ENCODE data around the gene EIF3D. TPM values are rescaled to one million over a fixed set of nuclear protein-coding genes. Genes with fewer than 3 reads are reported as not detected.

EIF3D gene
- total and polyA plus RNA-seq, 2 of the 13 experiments (the other 11 are each of a cell fraction or from before 2014, with no cell fraction given) = 118 to 274 TPM

DNA sequence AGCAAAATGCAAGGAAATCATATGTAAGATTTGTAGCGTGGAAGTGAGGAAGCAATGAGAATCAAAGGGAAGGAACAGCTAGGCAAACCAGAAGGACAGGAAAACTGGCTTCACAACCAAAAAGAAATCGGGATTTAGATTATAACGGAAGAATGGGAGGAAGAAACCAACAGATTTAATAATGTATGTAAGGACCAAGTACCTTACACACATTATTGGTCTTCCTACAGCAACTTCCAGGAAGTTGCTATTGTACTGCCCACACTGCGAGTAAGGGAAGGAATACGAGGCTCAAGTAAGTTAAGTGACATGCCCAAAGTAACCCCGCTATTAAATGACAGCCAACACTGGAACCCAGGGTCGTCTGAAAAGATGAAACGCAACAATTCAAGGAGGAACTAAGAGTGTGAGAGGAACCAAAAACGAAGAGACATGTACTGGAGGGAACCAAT, 48.0 kb downstream of the EIF3D start:
- H3K4me3 ChIP-seq (replicated peaks in 1 of 3; ENCODE audit: insufficient read depth in 1 of 3, low read depth in 2 of 3, low read length in 3 of 3) = peak overlapping the region; percentile 69 to 88 (median 88)
- peak overlapping the region; percentile 82 for H2AFZ ChIP-seq (ENCODE audit: low read length)
- ATAC-seq (peak; percentile 13; the same call in 2 of the 3 replicates), DNase-seq (ENCODE audit: low spot score) (no peak), FAIRE-seq (peak; percentile 23)
- H3K27ac ChIP-seq (ENCODE audit: extremely low read length, insufficient read depth, low read length) = peak overlapping the region; percentile 96
- no TSS peak for BruUV-seq (replicated peaks)
- no peaks in the 10 kb centered on the region for H3K9me3 ChIP-seq (ENCODE audit: low read length)
- CTCF ChIA-PET (ENCODE audit: low intra/inter-chr PET ratio, low total read pairs) = no interaction called here
- peak overlapping the region; percentile 96 for H3K4me2 ChIP-seq (ENCODE audit: low read depth, low read length)
- peaks cover 14% of the 10 kb centered on the region for H3K79me2 ChIP-seq (ENCODE audit: insufficient read depth, low read length)
- WGBS (ENCODE audit: low lambda C conversion rate) = 1% methylated on average over 9 of the region's 9 CpGs
- peaks cover 24% of the 10 kb centered on the region for H3K4me1 ChIP-seq (ENCODE audit: insufficient read depth, low read length)
- intact Hi-C loops (cut with micrococcal nuclease; ENCODE audit: unreplicated experiment) = no loop called here
- H3K9ac ChIP-seq (ENCODE audit: insufficient read depth, low read depth, low read length) = peak overlapping the region; percentile 89
- POLR2A ChIA-PET = interaction anchor here (0.9 to 2.4 kb wide), 11 partner anchors 8 to 229 kb away, joined by 3 to 18 read pairs (median 6); partner anchors contain the start of gene MYH9
- no peaks in the 10 kb centered on the region for H4K20me1 ChIP-seq (ENCODE audit: insufficient read depth, low read length)
- peaks cover 12 to 17% of the 10 kb centered on the region in 2 experiments for H3K36me3 ChIP-seq (replicated peaks in 1 of 2; ENCODE audit: control insufficient read depth in 1 of 2, insufficient read depth in 2 of 2, low read length in 2 of 2)
- in situ Hi-C loops (cut with HindIII; ENCODE audit: extremely low pct_ligation_motif_present, low pct_unique_long_range_greater_than_20kb) = no loop called here
- no peaks in the 10 kb centered on the region; a peak in 1 of 5 replicates for H3K27me3 ChIP-seq (ENCODE audit: control insufficient read depth in 1 of 2, insufficient read depth in 2 of 2, low read length in 2 of 2)
- TF ChIP-seq AKAP8 (CRISPR knock-in tag; IDR thresholded peaks at IDR 0.05) (no peak), ZNF207 (IDR thresholded peaks at IDR 0.05; ENCODE audit: borderline replicate concordance) (no peak), NR2F1 (CRISPR knock-in tag; IDR thresholded peaks at IDR 0.05) (no peak), CBFB (CRISPR knock-in tag; IDR thresholded peaks at IDR 0.05) (no peak), NONO (IDR thresholded peaks at IDR 0.05) (no peak), NONO (CRISPR knock-in tag; conservative IDR thresholded peaks at IDR 0.05) (0 out of 2 replicates have a peak, but pooled peaks have one; percentile 10), ZNF777 (CRISPR knock-in tag; IDR thresholded peaks at IDR 0.05) (no peak; the same call in 1 of the 2 replicates), SIN3B (IDR thresholded peaks at IDR 0.05; ENCODE audit: low read length) (peak; percentile 91; the same call in 1 of the 2 replicates), ZNF572 (CRISPR knock-in tag; IDR thresholded peaks at IDR 0.05) (no peak), NAIF1 (CRISPR knock-in tag; IDR thresholded peaks at IDR 0.05; ENCODE audit: borderline replicate concordance) (peak; percentile 55; the same call in 1 of the 2 replicates), ZNF3 (CRISPR knock-in tag; IDR thresholded peaks at IDR 0.05) (0 out of 2 replicates have a peak, but pooled peaks have one; percentile 8)
- TF ChIP-seq, protein P1, sequence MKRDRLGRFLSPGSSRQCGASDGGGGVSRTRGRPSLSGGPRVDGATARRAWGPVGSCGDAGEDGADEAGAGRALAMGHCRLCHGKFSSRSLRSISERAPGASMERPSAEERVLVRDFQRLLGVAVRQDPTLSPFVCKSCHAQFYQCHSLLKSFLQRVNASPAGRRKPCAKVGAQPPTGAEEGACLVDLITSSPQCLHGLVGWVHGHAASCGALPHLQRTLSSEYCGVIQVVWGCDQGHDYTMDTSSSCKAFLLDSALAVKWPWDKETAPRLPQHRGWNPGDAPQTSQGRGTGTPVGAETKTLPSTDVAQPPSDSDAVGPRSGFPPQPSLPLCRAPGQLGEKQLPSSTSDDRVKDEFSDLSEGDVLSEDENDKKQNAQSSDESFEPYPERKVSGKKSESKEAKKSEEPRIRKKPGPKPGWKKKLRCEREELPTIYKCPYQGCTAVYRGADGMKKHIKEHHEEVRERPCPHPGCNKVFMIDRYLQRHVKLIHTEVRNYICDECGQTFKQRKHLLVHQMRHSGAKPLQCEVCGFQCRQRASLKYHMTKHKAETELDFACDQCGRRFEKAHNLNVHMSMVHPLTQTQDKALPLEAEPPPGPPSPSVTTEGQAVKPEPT (CRISPR knock-in tag; IDR thresholded peaks at IDR 0.05; ENCODE audit: low read depth) = no peak
- TF ChIP-seq, protein P2, sequence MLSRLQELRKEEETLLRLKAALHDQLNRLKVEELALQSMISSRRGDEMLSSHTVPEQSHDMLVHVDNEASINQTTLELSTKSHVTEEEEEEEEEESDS (CRISPR knock-in tag; IDR thresholded peaks at IDR 0.05; ENCODE audit: borderline replicate concordance) = no peak
- TF ChIP-seq, protein P3, sequence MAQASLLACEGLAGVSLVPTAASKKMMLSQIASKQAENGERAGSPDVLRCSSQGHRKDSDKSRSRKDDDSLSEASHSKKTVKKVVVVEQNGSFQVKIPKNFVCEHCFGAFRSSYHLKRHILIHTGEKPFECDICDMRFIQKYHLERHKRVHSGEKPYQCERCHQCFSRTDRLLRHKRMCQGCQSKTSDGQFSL (CRISPR knock-in tag; IDR thresholded peaks at IDR 0.05) = no peak
- TF ChIP-seq, protein P4, sequence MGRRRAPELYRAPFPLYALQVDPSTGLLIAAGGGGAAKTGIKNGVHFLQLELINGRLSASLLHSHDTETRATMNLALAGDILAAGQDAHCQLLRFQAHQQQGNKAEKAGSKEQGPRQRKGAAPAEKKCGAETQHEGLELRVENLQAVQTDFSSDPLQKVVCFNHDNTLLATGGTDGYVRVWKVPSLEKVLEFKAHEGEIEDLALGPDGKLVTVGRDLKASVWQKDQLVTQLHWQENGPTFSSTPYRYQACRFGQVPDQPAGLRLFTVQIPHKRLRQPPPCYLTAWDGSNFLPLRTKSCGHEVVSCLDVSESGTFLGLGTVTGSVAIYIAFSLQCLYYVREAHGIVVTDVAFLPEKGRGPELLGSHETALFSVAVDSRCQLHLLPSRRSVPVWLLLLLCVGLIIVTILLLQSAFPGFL (CRISPR knock-in tag; IDR thresholded peaks at IDR 0.05) = no peak
- TF ChIP-seq, protein P5, sequence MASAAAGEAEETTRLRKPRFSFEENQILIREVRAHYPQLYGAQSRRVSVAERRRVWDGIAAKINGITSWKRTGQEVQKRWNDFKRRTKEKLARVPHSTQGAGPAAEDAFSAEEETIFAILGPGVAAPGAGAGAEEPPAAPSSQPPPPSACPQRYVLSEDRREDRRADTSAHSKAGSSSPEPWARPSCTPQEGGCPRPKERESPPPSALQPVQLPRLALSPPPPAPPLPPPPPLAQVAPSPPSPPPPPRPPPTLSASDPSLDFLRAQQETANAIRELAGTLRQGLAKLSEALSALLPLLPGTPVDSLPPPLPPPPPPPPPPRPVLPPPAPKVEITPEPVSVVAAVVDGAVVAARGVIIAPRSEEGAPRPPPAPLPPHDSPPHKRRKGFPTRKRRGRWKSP (CRISPR knock-in tag; IDR thresholded peaks at IDR 0.05) = no peak
- TF ChIP-seq, protein P6, sequence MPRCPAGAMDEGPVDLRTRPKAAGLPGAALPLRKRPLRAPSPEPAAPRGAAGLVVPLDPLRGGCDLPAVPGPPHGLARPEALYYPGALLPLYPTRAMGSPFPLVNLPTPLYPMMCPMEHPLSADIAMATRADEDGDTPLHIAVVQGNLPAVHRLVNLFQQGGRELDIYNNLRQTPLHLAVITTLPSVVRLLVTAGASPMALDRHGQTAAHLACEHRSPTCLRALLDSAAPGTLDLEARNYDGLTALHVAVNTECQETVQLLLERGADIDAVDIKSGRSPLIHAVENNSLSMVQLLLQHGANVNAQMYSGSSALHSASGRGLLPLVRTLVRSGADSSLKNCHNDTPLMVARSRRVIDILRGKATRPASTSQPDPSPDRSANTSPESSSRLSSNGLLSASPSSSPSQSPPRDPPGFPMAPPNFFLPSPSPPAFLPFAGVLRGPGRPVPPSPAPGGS (CRISPR knock-in tag; IDR thresholded peaks at IDR 0.05) = no peak
